NCI-H1092 treated with DMSO at 0.1 percent for 48 hours (cell line): ENCODE data around the gene KIF6.
A peak's percentile ranks its signal among the peaks of the same experiment; 100 is the strongest.

Experiments used
- DNase-seq: peaks from one replicate; lab custom pipeline; 2025; lab: John Stamatoyannopoulos, UW

Gene KIF6

GRCh38 chr6:39343396-39343870 lies 381.8 kb downstream of the KIF6 start:
- DNase-seq = no peak

GRCh38 chr6:39342692-39343395 lies 382.4 kb downstream of the KIF6 start:
- DNase-seq = peak; percentile 41

GRCh38 chr6:39341937-39342336 lies 383.3 kb downstream of the KIF6 start:
- DNase-seq = no peak

- no peak for DNase-seq
These were observed 383.9 kb downstream of the KIF6 start for GRCh38 chr6:39341352-39341751.

- DNase-seq = peak; percentile 99
These were observed 385.2 kb downstream of the KIF6 start for GRCh38 chr6:39339868-39340550.

GRCh38 chr6:39339096-39339867 lies 385.9 kb downstream of the KIF6 start:
- peak; percentile 47 for DNase-seq

GRCh38 chr6:39338397-39338796 lies 386.8 kb downstream of the KIF6 start:
- DNase-seq = no peak

- DNase-seq = no peak
These were observed 389.2 kb downstream of the KIF6 start for GRCh38 chr6:39335780-39336545.

- no peak for DNase-seq
These were observed 391.4 kb downstream of the KIF6 start for GRCh38 chr6:39333644-39334438.

GRCh38 chr6:39330476-39330875 lies 394.7 kb downstream of the KIF6 start:
- peak; percentile 85 for DNase-seq

GRCh38 chr6:39330057-39330456 lies 395.2 kb downstream of the KIF6 start:
- DNase-seq = peak; percentile 45

GRCh38 chr6:39328066-39328465 lies 397.1 kb downstream of the KIF6 start:
- peak; percentile 67 for DNase-seq

GRCh38 chr6:39327507-39327906 lies 397.7 kb downstream of the KIF6 start:
- peak; percentile 68 for DNase-seq

GRCh38 chr6:39322306-39322850 lies 402.8 kb downstream of the KIF6 start, which contains the start of gene KCNK16:
TSS of gene KCNK16 (minus strand) at chr6:39322702. CDS start at chr6:39322540, 162 bp downstream.
- peak; percentile 74 for DNase-seq

- no peak for DNase-seq
These were observed 403.4 kb downstream of the KIF6 start for GRCh38 chr6:39321761-39322160.

- no peak for DNase-seq
These were observed 404.7 kb downstream of the KIF6 start for GRCh38 chr6:39320363-39320984.

- DNase-seq = no peak
These were observed 405.4 kb downstream of the KIF6 start for GRCh38 chr6:39319621-39320362.

GRCh38 chr6:39317256-39317655 lies 408.0 kb downstream of the KIF6 start:
- DNase-seq = no peak

GRCh38 chr6:39314273-39314795 lies 410.9 kb downstream of the KIF6 start, which contains the start of gene KCNK17:
TSS of gene KCNK17 (minus strand) at chr6:39314419. CDS start at chr6:39314320, 99 bp downstream.
- no peak for DNase-seq
